ENCODE data around the gene CAPN11. TPM values are rescaled to one million over a fixed set of nuclear protein-coding genes. Genes with fewer than 3 reads are reported as not detected.

Gene CAPN11
- total RNA-seq, 1 experiment from 2014 or later = 0.28 TPM

GRCh38 chr6:44222486-44223318 is 64.1 kb downstream of the CAPN11 start:
- Histone ChIP-seq H3K23me2 (ENCODE audit: insufficient read length, low read depth, low read length, poor library complexity, severe bottlenecking) (peaks cover 22% of the 10 kb centered on the region), H4K91ac (ENCODE audit: insufficient read length, low read depth, low read length) (no peak overlapping the region), H3T11ph (ENCODE audit: low read length) (no peak overlapping the region), H3K14ac (ENCODE audit: insufficient read depth, low read length) (peak overlapping the region; percentile 0; the same call in 1 of the 2 replicates), H3K27me3 (ENCODE audit: insufficient read depth, low read length) (no peaks in the 10 kb centered on the region), H3K4ac (ENCODE audit: low read depth, low read length) (no peak overlapping the region), H2AFZ (ENCODE audit: low read length) (no peak overlapping the region), H3K9me3 (ENCODE audit: control insufficient read depth, low read depth, low read length) (no peaks in the 10 kb centered on the region), H2BK15ac (ENCODE audit: low read depth, low read length) (no peak overlapping the region), H2BK5ac (ENCODE audit: insufficient read length, low read length) (no peak overlapping the region), H3K4me1 (ENCODE audit: insufficient read depth, low read length) (peaks cover 24% of the 10 kb centered on the region; the same call in 1 of the 2 replicates), H2BK20ac (ENCODE audit: low read depth, low read length, poor library complexity, severe bottlenecking) (no peak overlapping the region), H2AK5ac (ENCODE audit: insufficient read length, low read length) (no peak overlapping the region), H3K4me2 (ENCODE audit: insufficient read depth, insufficient read length, low read length) (peak overlapping the region; percentile 60), H4K20me1 (ENCODE audit: control insufficient read depth, insufficient read depth, insufficient read length) (peaks cover 2% of the 10 kb centered on the region), H3K56ac (ENCODE audit: insufficient read length, low read depth, low read length) (no peak overlapping the region), H3K9ac (ENCODE audit: extremely low read depth, insufficient read length, low read length) (no peak overlapping the region), H3K23ac (ENCODE audit: insufficient read length, low read depth, low read length) (no peak overlapping the region), H3K79me1 (ENCODE audit: insufficient read depth, low read depth, low read length, poor library complexity, severe bottlenecking) (peaks cover 17% of the 10 kb centered on the region), H3K18ac (ENCODE audit: insufficient read length, low read depth, low read length) (no peak overlapping the region), H4K8ac (replicated peaks; ENCODE audit: insufficient read length, low read depth, low read length) (no peak overlapping the region), H2BK12ac (ENCODE audit: insufficient read length, low read depth, low read length) (no peak overlapping the region), H2BK120ac (ENCODE audit: low read depth, low read length, poor library complexity, severe bottlenecking) (no peak overlapping the region), H3K79me2 (ENCODE audit: insufficient read depth, low read length) (peaks cover 17% of the 10 kb centered on the region; the same call in 1 of the 2 replicates), H3K27ac (ENCODE audit: insufficient read length, low read depth, low read length) (no peak overlapping the region), H4K5ac (ENCODE audit: insufficient read length, low read depth, low read length) (no peak overlapping the region)
- Mint-ChIP-seq H3K4me1 (peaks cover 63 to 70% of the 10 kb centered on the region in 2 experiments), H3K36me3 (ENCODE audit: insufficient read depth in 1 of 3, low read depth in 3 of 3) (peaks cover 3 to 5% (median 4%) of the 10 kb centered on the region in 3 experiments; a peak in 4 of 7 replicates), H3K27ac (peak overlapping the region in 2 of 3 experiments; percentile 69 to 82; a peak in 5 of 7 replicates), H3K4me3 (peak overlapping the region; percentile 85 to 96), H3K27me3 (ENCODE audit: low read depth) (peaks cover 1% of the 10 kb centered on the region; the same call in 1 of the 2 replicates), H3K9me3 (no peaks in the 10 kb centered on the region; a peak in 1 of 5 replicates)
- TF ChIP-seq CTCF (conservative IDR thresholded peaks at IDR 0.05) = no peak
- WGBS (ENCODE audit: extremely low coverage, insufficient read length, low lambda C conversion rate) = no CpG with 5 or more reads among the region's 26 CpGs
- DNase-seq = no peak

Data from H9 (cell line).